Esophagus muscularis mucosa (tissue), 4 donors: ENCODE results near the gene SP9.

Source experiments
- CTCF ChIP-seq, 3 experiments: fragments of 200-600 bp in 2 of 3; fragments of 450-650 bp in 1 of 3; sonication (generic) in 2 of 3; IDR thresholded peaks; one replicate each; pipeline ENCODE4 v1.5.1; 2017 to 2019; ENCODE audit warnings: antibody characterized with exemption in 3 of 3, mild to moderate bottlenecking in 2 of 3, moderate library complexity in 1 of 3
- EP300 ChIP-seq: sonication (generic); formaldehyde crosslinking; IDR thresholded peaks from one replicate; pipeline ENCODE4 v1.6.1; 2017; ENCODE audit warnings: antibody characterized with exemption
- POLR2A ChIP-seq: fragments of 450-650 bp; IDR thresholded peaks from one replicate; pipeline ENCODE4 v1.6.1; 2017; ENCODE audit warnings: antibody characterized with exemption, moderate library complexity, mild to moderate bottlenecking, low read depth

- TF ChIP-seq CTCF (IDR thresholded peaks at IDR 0.05) (no peak), POLR2A (no peak), EP300 (no peak)
Observed at GRCh38 chr2:174300114-174300513, 34.6 kb upstream of the SP9 start.
